Activated B cell treated with CpG ODN at 0.5 μM for 24 hours (primary cell): ENCODE results near the gene SRSF2. TPM values are rescaled to one million over a fixed set of nuclear protein-coding genes. Genes with fewer than 3 reads are reported as not detected.
"Not testable (repeated sequence)": the region's sequence is repeated elsewhere in the genome, so short reads cannot be mapped to it uniquely, and the experiment has no call there.

Experiments
- ATAC-seq: fragments of 200-7000 bp; cut with Tn5 transposase; one replicate; pipeline ENCODE4 v1.10.0; 2021; ENCODE audit warnings: low read depth, mild to moderate bottlenecking, moderate library complexity
- CTCF ChIA-PET: fragments of 350-600 bp; sonication (Branson Sonifier 250); formaldehyde crosslinking; loops from one replicate; lab custom pipeline; 2021; ENCODE audit warnings: antibody characterized with exemption; lab: Charles Lee
- POLR2A ChIA-PET: fragments of 350-600 bp; sonication (Branson Sonifier 250); formaldehyde crosslinking; loops from one replicate; lab custom pipeline; 2021; ENCODE audit warnings: antibody characterized with exemption; lab: Charles Lee
- DNase-seq: peaks from one replicate; pipeline ENCODE4 v3.0.0; 2022
- H3K27ac Mint-ChIP-seq: one replicate; pipeline ENCODE4 v1.8.0; 2020; ENCODE audit warnings: mixed read lengths
- H3K27me3 Mint-ChIP-seq: one replicate; pipeline ENCODE4 v1.8.0; 2021; ENCODE audit warnings: mixed read lengths
- H3K36me3 Mint-ChIP-seq: one replicate; pipeline ENCODE4 v1.8.0; 2021; ENCODE audit warnings: low read depth, mixed read lengths
- H3K4me1 Mint-ChIP-seq: one replicate; pipeline ENCODE4 v1.8.0; 2021; ENCODE audit warnings: mixed read lengths
- H3K4me3 Mint-ChIP-seq: one replicate; pipeline ENCODE4 v1.8.0; 2020; ENCODE audit warnings: mild to moderate bottlenecking, mixed read lengths
- H3K9me3 Mint-ChIP-seq: one replicate; pipeline ENCODE4 v1.8.0; 2020; ENCODE audit warnings: mixed read lengths
- CTCF ChIP-seq: fragments of 200-600 bp; IDR thresholded peaks from one replicate; pipeline ENCODE4 v1.8.0; 2022; ENCODE audit warnings: antibody characterized with exemption, mild to moderate bottlenecking
- intact Hi-C: fragments of 100-400 bp; cut with micrococcal nuclease; formaldehyde crosslinking; loops from one replicate; pipeline ENCODE4 v1.15.1; 2024
- total RNA-seq: library from RNA; stranded (reverse); gene quantifications from 2 replicates; pipeline ENCODE4 v1.2.3, GENCODE V29; 2022

Gene SRSF2
- total RNA-seq, 1 donor from 2014 or later, result 367 TPM

DNA sequence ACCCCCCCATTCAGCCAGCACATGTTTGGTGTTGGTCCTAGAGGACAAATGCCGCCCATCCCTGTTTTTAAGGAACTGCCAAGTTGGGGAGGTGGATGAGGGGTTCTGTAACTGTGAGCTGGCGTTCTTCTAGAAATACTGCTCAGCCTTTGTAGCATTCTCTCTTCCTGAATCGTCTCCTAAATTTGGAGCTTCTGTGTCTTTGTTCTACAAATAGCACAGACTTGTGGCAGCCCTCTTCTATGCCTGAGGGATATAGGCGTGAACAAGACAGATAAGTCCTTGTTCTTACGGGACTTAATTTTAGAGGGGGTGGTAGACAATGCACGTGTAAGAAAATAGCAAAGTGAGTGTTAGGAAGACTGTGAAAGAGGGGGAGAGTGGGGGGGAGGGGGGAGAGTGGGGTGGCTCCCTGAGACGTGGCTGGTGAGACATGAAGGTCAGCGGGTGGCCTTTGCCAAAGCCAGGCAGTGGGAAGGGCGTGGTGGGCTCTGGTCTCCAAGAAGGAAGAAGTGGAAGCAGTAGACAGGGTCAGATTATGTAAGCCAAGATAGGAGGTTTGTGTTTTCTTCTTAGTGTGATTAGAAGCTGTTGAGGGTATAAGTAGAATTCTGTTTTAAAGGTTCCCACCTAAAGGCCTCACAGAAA, 10.7 kb upstream of the SRSF2 start:
- POLR2A ChIA-PET, result interaction anchor here (0.6 to 1.7 kb wide), 2 partner anchors 10 to 1514 kb away, joined by 5 to 7 read pairs; partner anchors contain the start of gene MFSD11
- ATAC-seq (no peak), DNase-seq (no peak)
- no peaks in the 10 kb centered on the region for H3K9me3 Mint-ChIP-seq
- no peak overlapping the region for H3K27ac Mint-ChIP-seq
- no peaks in the 10 kb centered on the region for H3K27me3 Mint-ChIP-seq
- intact Hi-C loops, result no loop called here
- CTCF ChIA-PET, result no interaction called here
- peaks cover 54% of the 10 kb centered on the region for H3K36me3 Mint-ChIP-seq
- H3K4me1 Mint-ChIP-seq, result peaks cover 3% of the 10 kb centered on the region
- no peak for TF ChIP-seq CTCF
- no peak overlapping the region for H3K4me3 Mint-ChIP-seq

GRCh38 chr17:76745785-76746184, 8.7 kb upstream of the SRSF2 start:
- ATAC-seq, CTCF ChIA-PET, H3K27ac Mint-ChIP-seq, H3K9me3 Mint-ChIP-seq, H3K27me3 Mint-ChIP-seq, H3K4me1 Mint-ChIP-seq, intact Hi-C loops, DNase-seq, H3K4me3 Mint-ChIP-seq: not testable (repeated sequence)
- peaks cover 60% of the 10 kb centered on the region for H3K36me3 Mint-ChIP-seq
- POLR2A ChIA-PET, result interaction anchor here (0.6 to 1.1 kb wide), 2 partner anchors 74 to 259 kb away, joined by 3 read pairs; no protein-coding TSS in a partner anchor

GRCh38 chr17:76744747-76745146, 7.6 kb upstream of the SRSF2 start:
- peaks cover 59% of the 10 kb centered on the region for H3K36me3 Mint-ChIP-seq

DNA sequence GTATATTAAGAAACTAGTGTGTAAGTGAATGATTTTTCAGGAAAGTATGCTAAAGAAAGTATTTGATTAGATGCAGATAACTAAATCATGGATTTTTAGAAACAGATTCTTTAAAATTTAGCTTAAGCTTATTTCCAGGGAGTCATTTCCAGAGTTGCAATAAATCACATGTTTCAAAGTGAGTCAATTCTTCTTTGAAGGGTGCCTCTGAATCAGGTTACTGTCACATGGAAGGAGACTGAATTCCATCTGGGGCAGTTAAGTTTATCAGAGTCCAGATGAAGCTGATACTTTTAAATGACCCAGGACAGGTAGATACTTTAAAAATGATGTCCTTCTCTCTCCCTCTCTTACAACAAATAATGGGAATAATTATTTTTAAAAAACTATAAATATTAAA, 5.8 kb upstream of the SRSF2 start:
- no peaks in the 10 kb centered on the region for H3K27me3 Mint-ChIP-seq
- no peak overlapping the region for H3K27ac Mint-ChIP-seq
- no peak overlapping the region for H3K4me3 Mint-ChIP-seq
- ATAC-seq (no peak), DNase-seq (no peak)
- TF ChIP-seq CTCF, result no peak
- ChIA-PET CTCF (no interaction called here), POLR2A (no interaction called here)
- intact Hi-C loops, result no loop called here
- H3K9me3 Mint-ChIP-seq, result no peaks in the 10 kb centered on the region
- H3K36me3 Mint-ChIP-seq, result peaks cover 56% of the 10 kb centered on the region
- H3K4me1 Mint-ChIP-seq, result peaks cover 13% of the 10 kb centered on the region

More at GRCh38 chr17:76744747-76745146, 7.6 kb upstream of the SRSF2 start:
- H3K27ac Mint-ChIP-seq, result no peak overlapping the region
- no peak overlapping the region for H3K4me3 Mint-ChIP-seq
- intact Hi-C loops, result no loop called here
- no peak for DNase-seq
- no peak for TF ChIP-seq CTCF
- ChIA-PET CTCF (no interaction called here), POLR2A (no interaction called here)
- H3K27me3 Mint-ChIP-seq, result no peaks in the 10 kb centered on the region
- H3K9me3 Mint-ChIP-seq, result no peaks in the 10 kb centered on the region
- no peak for ATAC-seq
- peaks cover 4% of the 10 kb centered on the region for H3K4me1 Mint-ChIP-seq

- H3K27me3 Mint-ChIP-seq, result no peaks in the 10 kb centered on the region
- intact Hi-C loops, result no loop called here
- ChIA-PET POLR2A (no interaction called here), CTCF (no interaction called here)
- ATAC-seq (no peak), DNase-seq (no peak)
- no peaks in the 10 kb centered on the region for H3K9me3 Mint-ChIP-seq
- no peak overlapping the region for H3K27ac Mint-ChIP-seq
- no peak overlapping the region for H3K4me3 Mint-ChIP-seq
- peaks cover 59% of the 10 kb centered on the region for H3K36me3 Mint-ChIP-seq
- peaks cover 18% of the 10 kb centered on the region for H3K4me1 Mint-ChIP-seq
- TF ChIP-seq CTCF, result no peak
Observed at GRCh38 chr17:76740329-76741118, 3.4 kb upstream of the SRSF2 start.

GRCh38 chr17:76739568-76740115, 2.5 kb upstream of the SRSF2 start:
- H3K27ac Mint-ChIP-seq, DNase-seq, H3K9me3 Mint-ChIP-seq, H3K4me3 Mint-ChIP-seq, H3K27me3 Mint-ChIP-seq, ATAC-seq: not testable (repeated sequence)
- intact Hi-C loops, result loop anchor here (5.0 kb wide), 2 partner anchors 583 to 1332 kb away; partner anchors contain the start of gene GRB2
- peaks cover 27% of the 10 kb centered on the region for H3K4me1 Mint-ChIP-seq
- peaks cover 60% of the 10 kb centered on the region for H3K36me3 Mint-ChIP-seq
- ChIA-PET CTCF (interaction anchor here (1.1 kb wide), 1 partner anchor 12 kb away, joined by 4 read pairs; no protein-coding TSS in a partner anchor), POLR2A (interaction anchor here (1.0 to 6.2 kb wide), 2 partner anchors 13 to 211 kb away, joined by 3 to 218 read pairs; partner anchors contain the start of genes JMJD6 and METTL23)
